Measurements from ENCODE around the gene RPS6KA2. TPM values are rescaled to one million over a fixed set of nuclear protein-coding genes. Genes with fewer than 3 reads are reported as not detected.

The RPS6KA2 gene
- total and polyA plus RNA-seq, 8 donors, result 7.9 to 95.4 (median 22.9) TPM

DNA sequence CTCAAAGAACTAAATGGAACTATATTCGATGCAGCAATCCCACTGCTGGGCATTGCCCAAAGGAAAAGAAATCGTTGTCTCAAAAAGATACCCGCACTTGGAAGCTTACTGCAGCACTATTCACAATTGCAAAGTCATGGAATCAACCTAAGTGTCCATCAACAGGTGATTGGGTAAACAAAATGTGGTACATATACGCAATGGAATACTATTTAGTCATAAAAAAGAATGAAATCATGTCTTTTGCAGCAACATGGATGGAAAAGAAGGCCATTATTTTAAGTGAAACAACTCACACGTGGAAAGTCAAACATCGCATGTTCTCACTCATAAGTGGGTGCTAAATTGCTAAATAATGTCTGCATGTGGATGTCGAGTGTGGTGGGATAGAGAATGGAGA is 173.4 kb downstream of the RPS6KA2 start:
- ATAC-seq, result no peak
- DNase-seq, result no peak
- H3K4me3 ChIP-seq, result no peak overlapping the region
- TF ChIP-seq, protein P1, sequence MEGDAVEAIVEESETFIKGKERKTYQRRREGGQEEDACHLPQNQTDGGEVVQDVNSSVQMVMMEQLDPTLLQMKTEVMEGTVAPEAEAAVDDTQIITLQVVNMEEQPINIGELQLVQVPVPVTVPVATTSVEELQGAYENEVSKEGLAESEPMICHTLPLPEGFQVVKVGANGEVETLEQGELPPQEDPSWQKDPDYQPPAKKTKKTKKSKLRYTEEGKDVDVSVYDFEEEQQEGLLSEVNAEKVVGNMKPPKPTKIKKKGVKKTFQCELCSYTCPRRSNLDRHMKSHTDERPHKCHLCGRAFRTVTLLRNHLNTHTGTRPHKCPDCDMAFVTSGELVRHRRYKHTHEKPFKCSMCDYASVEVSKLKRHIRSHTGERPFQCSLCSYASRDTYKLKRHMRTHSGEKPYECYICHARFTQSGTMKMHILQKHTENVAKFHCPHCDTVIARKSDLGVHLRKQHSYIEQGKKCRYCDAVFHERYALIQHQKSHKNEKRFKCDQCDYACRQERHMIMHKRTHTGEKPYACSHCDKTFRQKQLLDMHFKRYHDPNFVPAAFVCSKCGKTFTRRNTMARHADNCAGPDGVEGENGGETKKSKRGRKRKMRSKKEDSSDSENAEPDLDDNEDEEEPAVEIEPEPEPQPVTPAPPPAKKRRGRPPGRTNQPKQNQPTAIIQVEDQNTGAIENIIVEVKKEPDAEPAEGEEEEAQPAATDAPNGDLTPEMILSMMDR (IDR thresholded peaks at IDR 0.05), result no peak
- H3K27ac ChIP-seq, result no peak overlapping the region
- H3K27me3 ChIP-seq, result no peaks in the 10 kb centered on the region
- no peaks in the 10 kb centered on the region for H3K4me1 ChIP-seq
- no peaks in the 10 kb centered on the region for H3K9me3 ChIP-seq
- WGBS, 2 donors, result 95 to 96% methylated on average over 7 of the region's 7 CpGs
- intact Hi-C loops (cut with DNase I), result no loop called here
- peaks cover 0 to 7% (median 4%) of the 10 kb centered on the region in 3 donors for H3K36me3 ChIP-seq
- no peak for FAIRE-seq

DNA sequence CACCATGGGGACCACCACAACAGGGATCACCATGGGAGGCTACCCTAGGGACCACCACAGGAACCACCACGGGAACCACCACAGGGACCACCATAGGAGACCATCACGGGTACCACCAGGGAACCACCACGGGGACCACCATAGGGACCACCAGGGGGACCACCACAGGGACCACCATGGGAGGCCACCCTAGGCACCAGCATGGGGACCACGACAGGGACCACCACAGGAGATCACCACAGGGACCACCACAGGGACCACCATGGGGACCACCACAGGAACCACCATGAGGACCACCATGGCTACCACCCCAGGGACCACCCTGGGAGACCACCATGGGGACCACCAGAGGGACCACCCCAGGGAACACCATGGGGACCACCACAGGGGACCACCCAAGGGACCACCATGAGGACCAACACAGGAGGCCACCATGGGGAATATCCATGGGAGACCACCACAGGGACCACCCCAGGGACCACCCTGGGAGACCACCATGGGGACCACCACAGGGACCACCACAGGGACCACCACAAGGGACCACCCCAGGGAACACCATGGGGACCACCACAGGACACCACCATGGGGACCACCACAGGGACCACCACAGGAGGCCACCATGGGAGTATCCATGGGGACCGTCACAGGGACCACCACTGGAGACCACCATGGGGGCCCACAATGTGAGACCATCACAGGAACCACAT is 176.7 kb downstream of the RPS6KA2 start:
- Histone ChIP-seq H3K36me3 (peaks cover 0 to 17% (median 6%) of the 10 kb centered on the region in 3 donors), H3K9me3 (no peaks in the 10 kb centered on the region), H3K27ac (no peak overlapping the region), H3K27me3 (no peaks in the 10 kb centered on the region), H3K4me3 (no peak overlapping the region), H3K4me1 (no peaks in the 10 kb centered on the region)
- WGBS, 2 donors, result 73 to 87% methylated on average over 5 of the region's 5 CpGs
- FAIRE-seq, result no peak
- no peak for ATAC-seq
- DNase-seq, result no peak
- TF ChIP-seq, protein P1 (IDR thresholded peaks at IDR 0.05), result no peak
- intact Hi-C loops (cut with DNase I), result no loop called here

DNA sequence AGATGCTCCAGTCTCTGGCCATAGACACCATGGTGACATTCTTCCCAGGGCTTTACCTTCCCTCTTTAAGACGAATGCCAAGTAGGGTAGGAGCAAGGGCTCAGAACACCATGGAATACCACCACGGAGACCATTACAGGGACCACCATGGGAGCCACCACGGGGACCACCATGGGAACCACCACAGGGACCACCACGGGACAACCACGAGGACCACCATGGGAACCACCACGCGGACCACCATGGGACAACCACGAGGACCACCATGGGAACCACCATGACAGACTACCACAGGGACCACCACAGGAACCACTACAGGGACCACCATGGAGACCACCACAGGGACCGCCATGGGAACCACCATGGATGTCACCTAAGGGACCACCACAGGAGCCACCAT is 177.4 kb downstream of the RPS6KA2 start:
- Histone ChIP-seq H3K36me3 (peaks cover 0 to 17% (median 6%) of the 10 kb centered on the region in 3 donors), H3K9me3 (no peaks in the 10 kb centered on the region), H3K27ac (no peak overlapping the region), H3K4me3 (no peak overlapping the region), H3K4me1 (no peaks in the 10 kb centered on the region), H3K27me3 (no peaks in the 10 kb centered on the region)
- WGBS, 2 donors, result 79 to 91% methylated on average over 9 of the region's 9 CpGs
- FAIRE-seq, result no peak
- intact Hi-C loops (cut with DNase I), result no loop called here
- ATAC-seq, result no peak
- no peak for DNase-seq
- TF ChIP-seq, protein P1 (IDR thresholded peaks at IDR 0.05), result no peak

DNA sequence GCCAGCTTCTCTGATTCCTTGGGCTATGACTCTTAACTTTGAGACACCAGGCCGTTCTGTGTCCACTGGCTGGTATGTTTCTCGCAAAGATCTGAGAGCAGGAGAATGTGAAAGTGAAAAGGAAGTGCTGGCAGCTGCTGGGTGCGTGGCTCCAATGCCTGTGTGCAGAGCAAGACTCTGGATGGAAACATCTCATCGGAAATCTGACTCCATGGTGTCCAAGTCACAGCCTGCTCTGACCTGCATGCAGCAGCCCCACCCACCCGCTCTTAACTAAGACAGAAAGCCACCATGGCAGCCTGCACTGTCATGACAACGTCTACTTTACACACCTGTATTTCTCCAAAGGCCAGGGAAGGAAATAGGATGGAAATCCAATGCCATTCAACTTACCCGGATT is 178.0 kb downstream of the RPS6KA2 start:
- no peak for DNase-seq
- no peak overlapping the region for H3K4me3 ChIP-seq
- ATAC-seq, result no peak
- WGBS, 2 donors, result 89 to 94% methylated on average over 7 of the region's 7 CpGs
- no peaks in the 10 kb centered on the region for H3K4me1 ChIP-seq
- TF ChIP-seq, protein P1 (IDR thresholded peaks at IDR 0.05), result no peak
- intact Hi-C loops (cut with DNase I), result no loop called here
- no peak for FAIRE-seq
- H3K36me3 ChIP-seq, result peaks cover 0 to 17% (median 6%) of the 10 kb centered on the region in 3 donors
- no peak overlapping the region for H3K27ac ChIP-seq
- no peaks in the 10 kb centered on the region for H3K9me3 ChIP-seq
- no peaks in the 10 kb centered on the region for H3K27me3 ChIP-seq

DNA sequence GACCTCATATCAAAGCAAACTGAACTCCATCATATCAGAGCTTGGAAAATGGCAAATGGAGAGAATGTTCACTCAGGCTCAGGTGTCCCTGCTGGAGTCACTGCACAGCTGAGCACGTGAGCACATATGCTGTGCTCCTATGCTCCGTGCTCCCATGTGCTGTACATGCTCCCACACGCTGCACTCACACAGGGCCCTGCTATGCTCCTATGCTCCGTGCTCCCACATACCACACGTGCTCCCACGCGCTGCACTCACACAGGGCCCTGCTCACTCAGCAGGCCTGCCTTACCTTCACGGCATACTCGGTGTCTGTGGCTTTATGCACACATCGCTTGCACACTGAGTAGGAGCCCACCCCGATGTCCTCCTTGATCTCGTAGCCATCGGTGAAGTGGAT is 178.6 kb downstream of the RPS6KA2 start:
- no peaks in the 10 kb centered on the region for H3K27me3 ChIP-seq
- FAIRE-seq (no peak), ATAC-seq (no peak), DNase-seq (no peak)
- WGBS, 2 donors, result 88 to 91% methylated on average over 13 of the region's 13 CpGs
- H3K4me1 ChIP-seq, result no peaks in the 10 kb centered on the region
- peaks cover 0 to 17% (median 3%) of the 10 kb centered on the region in 3 donors for H3K36me3 ChIP-seq
- intact Hi-C loops (cut with DNase I), result no loop called here
- H3K9me3 ChIP-seq, result no peaks in the 10 kb centered on the region
- H3K4me3 ChIP-seq, result no peak overlapping the region
- TF ChIP-seq, protein P1 (IDR thresholded peaks at IDR 0.05), result no peak
- no peak overlapping the region for H3K27ac ChIP-seq
